ENCODE data around the gene DYNLL1.
"Not testable (repeated sequence)": the region's sequence is repeated elsewhere in the genome, so short reads cannot be mapped to it uniquely, and the experiment has no call there.

Gene DYNLL1

DNA sequence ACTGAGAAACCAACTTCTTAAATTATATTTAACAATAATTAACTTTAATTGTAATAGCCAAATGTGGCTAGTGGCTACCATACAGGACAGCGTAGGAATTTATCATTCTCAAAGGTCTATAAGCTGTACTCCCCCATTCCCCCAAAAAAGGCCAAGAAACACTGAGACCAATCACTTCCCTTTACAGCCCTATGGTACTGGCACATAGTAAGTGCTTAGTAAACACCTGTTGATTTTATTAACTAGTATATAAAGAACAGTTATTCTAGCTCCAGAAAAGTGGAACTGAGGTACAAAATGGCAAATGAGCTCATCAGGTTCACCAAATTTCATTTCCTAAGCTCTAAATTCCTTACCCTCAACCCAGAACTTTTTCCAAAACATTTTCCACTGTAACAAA lies 20.3 kb upstream of the DYNLL1 start:
- Histone ChIP-seq H3K4me1 (ENCODE audit: control insufficient read depth, insufficient read depth, low read length, poor library complexity, severe bottlenecking) (peaks cover 9% of the 10 kb centered on the region), H3K4me3 (ENCODE audit: extremely low read depth, insufficient read depth, low read length, poor library complexity, severe bottlenecking) (no peak overlapping the region), H3K27ac (ENCODE audit: low read depth, low read length, severe bottlenecking) (no peak overlapping the region), H3K36me3 (ENCODE audit: control insufficient read depth, insufficient read depth, low read length) (no peaks in the 10 kb centered on the region), H3K9me3 (ENCODE audit: control insufficient read depth, low read length) (no peaks in the 10 kb centered on the region)
- no CpG with 5 or more reads among the region's 1 CpG for WGBS, 2 experiments (ENCODE audit: insufficient coverage in 2 of 2)

DNA sequence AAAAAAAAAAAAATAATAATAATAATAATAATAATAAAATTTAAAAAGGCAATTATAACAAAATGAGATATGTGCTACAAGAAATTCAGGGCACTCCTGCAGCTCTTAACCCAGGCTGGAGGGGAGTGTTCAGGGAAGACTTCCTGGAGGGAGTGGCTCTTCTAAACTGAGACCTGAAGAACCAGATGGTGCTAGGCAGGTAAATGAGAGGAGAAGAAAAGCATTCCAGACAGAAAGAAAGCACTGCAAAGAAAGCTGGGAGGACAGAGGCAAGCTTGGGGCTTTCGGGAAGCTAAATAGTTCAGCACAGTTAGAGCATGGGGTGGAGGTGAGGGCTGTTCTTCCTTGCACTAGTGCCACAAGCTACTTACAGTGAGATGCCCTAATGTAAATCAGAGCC lies 16.5 kb upstream of the DYNLL1 start:
- H3K36me3 ChIP-seq (ENCODE audit: control insufficient read depth, insufficient read depth, low read length): no peaks in the 10 kb centered on the region
- no peak overlapping the region for H3K27ac ChIP-seq (ENCODE audit: low read depth, low read length, severe bottlenecking)
- peaks cover 9% of the 10 kb centered on the region for H3K4me1 ChIP-seq (ENCODE audit: control insufficient read depth, insufficient read depth, low read length, poor library complexity, severe bottlenecking)
- no peak overlapping the region for H3K4me3 ChIP-seq (ENCODE audit: extremely low read depth, insufficient read depth, low read length, poor library complexity, severe bottlenecking)
- 83 to 89% methylated on average over 1 of the region's 1 CpG for WGBS, 2 experiments (ENCODE audit: insufficient coverage in 2 of 2)
- no peaks in the 10 kb centered on the region for H3K9me3 ChIP-seq (ENCODE audit: control insufficient read depth, low read length)

DNA sequence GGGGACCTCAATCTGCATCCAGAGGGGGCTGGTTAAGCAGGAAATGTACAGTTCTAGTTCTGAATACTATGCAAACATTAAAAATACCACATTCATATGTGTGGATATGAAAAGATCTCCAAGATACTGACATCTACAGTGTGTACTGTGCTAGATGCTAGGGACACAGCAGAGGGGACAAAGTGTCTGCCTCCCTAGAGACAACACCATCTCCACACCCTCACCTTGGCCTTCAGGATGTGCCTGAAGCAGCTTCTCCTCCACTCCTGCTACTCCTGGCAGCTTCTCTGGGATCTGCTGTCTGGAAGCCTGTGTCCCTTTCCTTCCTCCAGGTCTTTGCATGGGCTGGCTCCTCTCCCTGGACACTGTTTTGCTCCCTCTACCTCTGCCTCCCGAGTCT lies 15.7 kb upstream of the DYNLL1 start:
- WGBS, 2 experiments (ENCODE audit: insufficient coverage in 2 of 2): 83 to 100% methylated on average over 1 of the region's 1 CpG
- no peak overlapping the region for H3K27ac ChIP-seq (ENCODE audit: low read depth, low read length, severe bottlenecking)
- H3K36me3 ChIP-seq (ENCODE audit: control insufficient read depth, insufficient read depth, low read length): no peaks in the 10 kb centered on the region
- H3K9me3 ChIP-seq (ENCODE audit: control insufficient read depth, low read length): no peaks in the 10 kb centered on the region
- H3K4me1 ChIP-seq (ENCODE audit: control insufficient read depth, insufficient read depth, low read length, poor library complexity, severe bottlenecking): peaks cover 1% of the 10 kb centered on the region
- no peak overlapping the region for H3K4me3 ChIP-seq (ENCODE audit: extremely low read depth, insufficient read depth, low read length, poor library complexity, severe bottlenecking)

DNA sequence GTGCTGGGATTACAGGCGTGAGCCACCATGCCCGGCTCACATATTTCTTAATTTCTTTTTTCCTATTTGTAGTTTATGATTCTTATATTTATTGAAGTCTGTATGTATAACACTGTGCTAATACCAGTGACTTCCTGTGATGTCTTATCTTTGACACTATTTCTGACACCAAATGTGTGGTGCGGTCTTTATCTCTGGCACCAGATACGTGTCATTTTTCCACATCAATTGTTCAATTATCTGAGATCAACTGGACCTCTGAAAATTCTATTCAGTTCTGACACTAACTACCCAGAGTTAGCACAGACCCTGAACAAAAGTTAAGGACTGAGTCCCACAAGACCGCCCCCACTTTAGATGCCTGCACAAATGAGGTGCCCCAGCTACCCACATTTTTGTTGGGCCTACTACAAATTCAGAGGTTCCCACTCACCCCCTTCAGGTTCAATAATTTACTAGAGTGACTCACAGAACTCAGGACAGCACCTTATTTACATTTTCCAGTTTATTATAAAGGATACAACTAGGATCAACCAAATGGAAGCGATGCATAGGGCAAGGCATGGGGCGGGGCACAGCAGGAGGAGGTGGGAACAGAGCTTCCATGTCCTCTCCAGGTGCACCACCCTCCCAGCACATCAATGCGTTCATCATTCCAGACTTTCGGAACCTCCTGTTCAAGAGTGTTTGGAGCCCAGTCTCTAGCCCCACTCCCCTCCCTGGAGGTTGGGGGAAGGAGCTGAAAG lies 14.7 kb upstream of the DYNLL1 start:
- no peak overlapping the region for H3K27ac ChIP-seq (ENCODE audit: low read depth, low read length, severe bottlenecking)
- WGBS, 2 experiments (ENCODE audit: insufficient coverage in 2 of 2): 96 to 99% methylated on average over 5 of the region's 9 CpGs
- no peaks in the 10 kb centered on the region for H3K9me3 ChIP-seq (ENCODE audit: control insufficient read depth, low read length)
- no peak overlapping the region for H3K4me3 ChIP-seq (ENCODE audit: extremely low read depth, insufficient read depth, low read length, poor library complexity, severe bottlenecking)
- H3K36me3 ChIP-seq (ENCODE audit: control insufficient read depth, insufficient read depth, low read length): no peaks in the 10 kb centered on the region
- no peaks in the 10 kb centered on the region for H3K4me1 ChIP-seq (ENCODE audit: control insufficient read depth, insufficient read depth, low read length, poor library complexity, severe bottlenecking)

DNA sequence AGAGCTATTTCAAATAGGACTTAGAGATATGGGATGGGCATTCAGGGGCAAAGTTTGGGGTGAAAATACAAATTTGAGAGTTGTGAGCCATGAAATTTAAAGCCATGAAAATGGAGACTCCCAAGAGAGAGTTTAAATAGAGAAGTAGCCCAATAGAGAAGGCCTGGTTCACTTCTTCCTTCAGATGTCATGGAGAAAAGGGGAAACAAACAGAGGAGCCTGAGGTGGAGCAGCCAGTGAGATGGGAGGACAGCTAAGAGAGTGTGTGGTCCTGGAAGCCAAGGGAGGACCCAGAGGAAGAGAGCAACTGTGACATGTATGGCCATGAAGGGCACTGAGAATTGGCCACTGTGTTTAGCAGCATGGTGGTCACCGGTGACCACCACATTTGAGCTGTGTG lies 12.3 kb upstream of the DYNLL1 start:
- H3K36me3 ChIP-seq (ENCODE audit: control insufficient read depth, insufficient read depth, low read length): no peaks in the 10 kb centered on the region
- H3K27ac ChIP-seq (ENCODE audit: low read depth, low read length, severe bottlenecking): no peak overlapping the region
- H3K4me3 ChIP-seq (ENCODE audit: extremely low read depth, insufficient read depth, low read length, poor library complexity, severe bottlenecking): no peak overlapping the region
- peaks cover 4% of the 10 kb centered on the region for H3K4me1 ChIP-seq (ENCODE audit: control insufficient read depth, insufficient read depth, low read length, poor library complexity, severe bottlenecking)
- WGBS, 2 experiments (ENCODE audit: insufficient coverage in 2 of 2): 87 to 89% methylated on average over 1 of the region's 1 CpG
- no peaks in the 10 kb centered on the region for H3K9me3 ChIP-seq (ENCODE audit: control insufficient read depth, low read length)

DNA sequence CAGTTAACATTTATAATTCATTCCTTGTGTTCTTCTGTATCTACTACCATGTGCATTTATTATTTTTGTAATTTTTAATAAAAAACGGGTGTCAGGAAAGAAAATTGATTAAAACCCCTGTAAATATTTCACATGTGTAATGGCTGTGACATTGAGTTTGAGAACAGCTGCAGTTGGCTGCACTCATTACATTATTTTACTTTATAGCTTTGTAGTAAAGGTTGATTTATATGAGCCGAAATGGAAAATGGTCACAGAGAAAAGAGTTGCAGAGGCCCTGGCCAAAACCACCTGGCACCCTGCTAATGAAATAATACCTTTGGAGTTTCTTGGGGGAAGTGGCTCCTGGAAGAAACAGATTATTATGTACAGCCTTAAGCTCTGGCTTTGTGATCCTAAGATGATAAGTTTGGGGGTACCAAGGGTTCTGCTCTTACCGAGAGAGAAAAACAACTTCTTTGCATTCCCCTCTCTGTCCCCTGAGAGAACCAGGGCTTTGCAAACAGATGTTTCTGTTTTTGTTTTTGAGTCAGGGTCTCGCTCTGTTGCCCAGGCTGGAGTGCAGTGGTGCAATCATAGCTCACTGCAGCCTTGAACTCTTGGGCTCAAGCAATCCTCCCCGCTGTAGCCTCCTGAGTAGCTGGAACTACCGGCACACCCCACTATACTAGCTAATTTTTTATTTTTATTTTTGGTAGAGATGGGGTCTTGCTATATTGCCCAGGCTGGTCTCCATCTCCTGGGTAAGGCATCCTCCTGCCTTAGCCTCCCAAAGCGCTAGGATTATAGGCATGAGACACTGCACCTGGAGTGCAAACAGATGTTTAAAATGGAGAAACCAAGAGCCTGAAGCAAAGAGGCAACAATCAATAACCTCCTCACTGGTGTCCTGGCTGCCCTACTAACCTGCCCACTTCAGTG lies 9.7 kb upstream of the DYNLL1 start:
- H3K36me3 ChIP-seq (ENCODE audit: control insufficient read depth, insufficient read depth, low read length): peaks cover 5% of the 10 kb centered on the region
- no peak overlapping the region for H3K4me3 ChIP-seq (ENCODE audit: extremely low read depth, insufficient read depth, low read length, poor library complexity, severe bottlenecking)
- no peak overlapping the region for H3K27ac ChIP-seq (ENCODE audit: low read depth, low read length, severe bottlenecking)
- peaks cover 4% of the 10 kb centered on the region for H3K4me1 ChIP-seq (ENCODE audit: control insufficient read depth, insufficient read depth, low read length, poor library complexity, severe bottlenecking)
- H3K9me3 ChIP-seq (ENCODE audit: control insufficient read depth, low read length): no peaks in the 10 kb centered on the region
- WGBS, 2 experiments (ENCODE audit: insufficient coverage in 2 of 2): 90% methylated on average over 2 to 3 of the region's 7 CpGs

DNA sequence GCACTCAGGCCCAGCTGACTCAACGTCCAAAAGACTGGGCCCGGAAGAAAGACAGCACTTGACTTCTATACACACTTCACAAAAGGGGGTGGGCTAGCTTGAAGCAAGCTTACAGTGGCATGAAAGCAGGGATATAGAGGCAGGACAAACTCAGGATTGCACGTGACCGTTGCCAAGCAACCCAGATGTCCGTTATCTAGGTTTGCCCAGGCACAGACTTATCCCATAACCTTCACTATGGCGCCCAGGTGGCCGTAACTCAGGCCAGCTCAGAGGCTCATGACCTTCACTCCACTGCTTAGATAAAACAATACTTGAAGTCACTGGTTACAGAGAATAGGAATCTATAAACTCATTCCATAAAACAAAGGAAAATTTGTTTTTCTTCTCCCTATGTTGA lies 8.4 kb upstream of the DYNLL1 start:
- not testable (repeated sequence) for H3K4me3 ChIP-seq (ENCODE audit: extremely low read depth, insufficient read depth, low read length, poor library complexity, severe bottlenecking); H3K36me3 ChIP-seq (ENCODE audit: control insufficient read depth, insufficient read depth, low read length); H3K9me3 ChIP-seq (ENCODE audit: control insufficient read depth, low read length); H3K4me1 ChIP-seq (ENCODE audit: control insufficient read depth, insufficient read depth, low read length, poor library complexity, severe bottlenecking)
- 88 to 91% methylated on average over 5 to 6 of the region's 7 CpGs for WGBS, 2 experiments (ENCODE audit: insufficient coverage in 2 of 2)
- peak overlapping the region; percentile 64 for H3K27ac ChIP-seq (ENCODE audit: low read depth, low read length, severe bottlenecking)

DNA sequence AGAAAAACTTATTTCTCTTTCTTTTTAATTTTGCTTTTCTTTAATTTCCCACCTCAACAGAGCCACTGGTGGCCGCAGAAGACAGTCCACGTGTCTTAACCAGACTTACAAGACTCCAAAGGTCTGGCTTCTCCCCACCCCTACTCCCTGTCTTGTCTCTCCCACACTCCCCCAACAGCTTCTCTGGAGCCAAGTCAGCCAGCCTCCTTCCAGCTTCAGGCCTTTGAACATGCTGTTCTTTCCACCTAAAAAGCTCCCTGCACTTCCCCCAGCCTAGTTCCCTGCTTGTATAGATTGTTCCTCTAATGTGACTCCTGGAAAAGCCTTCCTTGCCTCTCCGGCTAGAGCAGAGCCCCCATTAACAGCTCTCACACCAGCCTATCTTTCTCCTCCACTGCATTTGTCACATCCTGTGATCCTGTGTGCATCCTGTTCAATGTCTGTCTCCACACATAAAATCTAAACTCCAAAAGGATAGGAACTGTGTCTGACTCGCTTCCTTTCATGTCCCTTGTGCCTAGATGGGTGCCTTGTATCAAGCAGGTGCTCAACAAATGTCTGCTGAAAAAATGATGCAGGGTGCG lies 7.8 kb upstream of the DYNLL1 start:
- H3K4me1 ChIP-seq (ENCODE audit: control insufficient read depth, insufficient read depth, low read length, poor library complexity, severe bottlenecking): peaks cover 4% of the 10 kb centered on the region
- WGBS, 2 experiments (ENCODE audit: insufficient coverage in 2 of 2): 70 to 80% methylated on average over 5 of the region's 5 CpGs
- peaks cover 8% of the 10 kb centered on the region for H3K36me3 ChIP-seq (ENCODE audit: control insufficient read depth, insufficient read depth, low read length)
- peak overlapping the region; percentile 64 for H3K27ac ChIP-seq (ENCODE audit: low read depth, low read length, severe bottlenecking)
- no peak overlapping the region for H3K4me3 ChIP-seq (ENCODE audit: extremely low read depth, insufficient read depth, low read length, poor library complexity, severe bottlenecking)
- H3K9me3 ChIP-seq (ENCODE audit: control insufficient read depth, low read length): no peaks in the 10 kb centered on the region

DNA sequence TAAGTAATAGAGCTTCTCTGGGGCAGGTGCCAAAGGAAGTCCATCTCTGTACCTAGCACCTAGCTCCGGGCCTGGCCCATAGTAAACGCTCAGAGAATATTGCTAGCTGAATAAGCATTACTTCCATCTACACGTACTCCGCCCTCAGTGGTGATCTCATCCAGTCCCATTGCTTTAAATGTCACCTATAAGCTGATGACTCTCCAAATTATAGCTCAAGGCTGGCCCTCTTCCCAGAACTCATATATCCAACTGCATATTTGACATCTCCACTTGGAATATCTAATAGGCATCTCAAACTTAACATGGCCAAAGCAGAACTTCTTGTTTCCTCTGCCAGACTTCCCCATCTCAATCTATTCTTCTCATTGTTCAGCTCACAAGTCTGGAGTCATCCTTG lies 6.9 kb upstream of the DYNLL1 start:
- Histone ChIP-seq H3K36me3 (ENCODE audit: control insufficient read depth, insufficient read depth, low read length) (peaks cover 8% of the 10 kb centered on the region), H3K27ac (ENCODE audit: low read depth, low read length, severe bottlenecking) (no peak overlapping the region), H3K9me3 (ENCODE audit: control insufficient read depth, low read length) (no peaks in the 10 kb centered on the region), H3K4me3 (ENCODE audit: extremely low read depth, insufficient read depth, low read length, poor library complexity, severe bottlenecking) (no peak overlapping the region), H3K4me1 (ENCODE audit: control insufficient read depth, insufficient read depth, low read length, poor library complexity, severe bottlenecking) (peaks cover 4% of the 10 kb centered on the region)
- 92 to 97% methylated on average over 4 of the region's 4 CpGs for WGBS, 2 experiments (ENCODE audit: insufficient coverage in 2 of 2)

DNA sequence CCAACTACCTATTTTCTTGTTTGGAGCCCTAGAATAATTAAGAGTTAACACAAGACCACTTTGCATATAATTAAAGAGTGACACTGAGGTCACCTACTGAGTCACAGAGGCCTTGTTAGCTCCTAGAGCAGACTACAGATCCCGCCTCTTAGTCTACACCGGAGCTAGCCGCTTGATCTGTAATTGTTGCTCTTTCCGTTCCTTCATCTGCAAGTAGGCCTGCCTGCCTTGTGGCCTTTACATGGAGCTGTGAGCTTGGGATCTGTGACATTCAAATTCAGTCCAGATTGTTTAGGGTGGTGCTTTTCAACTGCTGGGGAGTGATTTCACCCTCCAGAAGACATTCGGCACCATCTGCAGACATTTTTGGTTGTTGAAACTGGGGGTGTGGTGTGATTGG lies 5.6 kb upstream of the DYNLL1 start:
- Histone ChIP-seq H3K4me3 (ENCODE audit: extremely low read depth, insufficient read depth, low read length, poor library complexity, severe bottlenecking) (no peak overlapping the region), H3K36me3 (ENCODE audit: control insufficient read depth, insufficient read depth, low read length) (peaks cover 12% of the 10 kb centered on the region), H3K9me3 (ENCODE audit: control insufficient read depth, low read length) (no peaks in the 10 kb centered on the region), H3K27ac (ENCODE audit: low read depth, low read length, severe bottlenecking) (no peak overlapping the region), H3K4me1 (ENCODE audit: control insufficient read depth, insufficient read depth, low read length, poor library complexity, severe bottlenecking) (peaks cover 4% of the 10 kb centered on the region)
- WGBS, 2 experiments (ENCODE audit: insufficient coverage in 2 of 2): 89 to 94% methylated on average over 3 to 4 of the region's 5 CpGs
